ENCODE data around the gene C10orf88. TPM values are rescaled to one million over a fixed set of nuclear protein-coding genes. Genes with fewer than 3 reads are reported as not detected.

C10orf88 gene
- total and polyA plus RNA-seq, 2 of the 13 experiments (the other 11 are each of a cell fraction or from before 2014, with no cell fraction given) = 4.6 to 11.8 TPM

- 0 out of 2 replicates have a peak, but pooled peaks have one; percentile 25 for TF ChIP-seq NFIC (IDR thresholded peaks at IDR 0.05; ENCODE audit: low read length)
- TF ChIP-seq CEBPG (CRISPR knock-in tag; IDR thresholded peaks at IDR 0.05) = peak; percentile 49
- TF ChIP-seq PRMT3 (CRISPR knock-in tag; IDR thresholded peaks at IDR 0.05; ENCODE audit: borderline replicate concordance, low read depth) = no peak
- peak; percentile 94 for TF ChIP-seq ZNF652 (CRISPR knock-in tag; IDR thresholded peaks at IDR 0.05; ENCODE audit: borderline replicate concordance, low read depth)
- TF ChIP-seq ZFP82 (CRISPR knock-in tag; IDR thresholded peaks at IDR 0.05; ENCODE audit: borderline replicate concordance) = no peak
- no peak for TF ChIP-seq ZXDC (CRISPR knock-in tag; IDR thresholded peaks at IDR 0.05)
- TF ChIP-seq RCOR2 (CRISPR knock-in tag; IDR thresholded peaks at IDR 0.05) = 0 out of 2 replicates have a peak, but pooled peaks have one; percentile 34
- TF ChIP-seq ZFY (CRISPR knock-in tag; IDR thresholded peaks at IDR 0.05) = no peak
- TF ChIP-seq NCOA2 (CRISPR knock-in tag; IDR thresholded peaks at IDR 0.05) = peak; percentile 14; the same call in 1 of the 2 replicates
- no peak for TF ChIP-seq SOX5 (CRISPR knock-in tag; IDR thresholded peaks at IDR 0.05; ENCODE audit: borderline replicate concordance)
- TF ChIP-seq ARID5B (CRISPR knock-in tag; IDR thresholded peaks at IDR 0.05) = peak; percentile 15; the same call in 1 of the 2 replicates
- no peak for TF ChIP-seq PITX1 (CRISPR knock-in tag; IDR thresholded peaks at IDR 0.05)
- TF ChIP-seq BCL3 (CRISPR knock-in tag; IDR thresholded peaks at IDR 0.05) = no peak
- no peak for TF ChIP-seq PHF8 (CRISPR knock-in tag; IDR thresholded peaks at IDR 0.05)
- no peak for TF ChIP-seq ZFP36 (IDR thresholded peaks at IDR 0.05; ENCODE audit: borderline replicate concordance, low read depth, low read length, partially characterized antibody)
These were observed 3.4 kb upstream of the C10orf88 start (continued) for GRCh38 chr10:122957474-122957873.

Measured in HepG2 (cell line).